Stimulated activated CD4-positive, alpha-beta T cell treated with anti-CD3 and anti-CD28 coated beads, Interleukin-2, amount 100 ng/mL, for 48 hours (primary cell): ENCODE data around the gene ATP5MK.
"Not testable (repeated sequence)": the region's sequence is repeated elsewhere in the genome, so short reads cannot be mapped to it uniquely, and the experiment has no call there.

Experiments
- DNase-seq, 2 donors: peaks; one replicate each; pipeline ENCODE4 v3.0.0-alpha.2; 2020

The ATP5MK gene

GRCh38 chr10:103396067-103396788 is at the start of gene ATP5MK, which contains the start of gene PDCD11:
Gene ATP5MK (minus strand): TSS chr10:103396475. CDS start chr10:103392457, 4,018 bp downstream.
Gene PDCD11 (plus strand): TSS chr10:103396626. CDS start chr10:103398427, 1,801 bp downstream.
- DNase-seq: peak; percentile 93 to 97

GRCh38 chr10:103445366-103445765 is 49.1 kb upstream of the ATP5MK start:
- no peak for DNase-seq

- DNase-seq: no peak
These were observed 48.2 kb upstream of the ATP5MK start for GRCh38 chr10:103444478-103444877.

GRCh38 chr10:103443475-103444185 is 47.4 kb upstream of the ATP5MK start:
- no peak for DNase-seq

GRCh38 chr10:103442031-103442461 is 45.8 kb upstream of the ATP5MK start:
- no peak for DNase-seq

GRCh38 chr10:103441611-103442010 is 45.3 kb upstream of the ATP5MK start:
- no peak for DNase-seq

- no peak for DNase-seq
These were observed 44.9 kb upstream of the ATP5MK start for GRCh38 chr10:103441206-103441605.

GRCh38 chr10:103440416-103440815 is 44.1 kb upstream of the ATP5MK start:
- no peak for DNase-seq

- no peak for DNase-seq
These were observed 43.5 kb upstream of the ATP5MK start for GRCh38 chr10:103439776-103440175.

- DNase-seq: no peak
These were observed 37.6 kb upstream of the ATP5MK start for GRCh38 chr10:103433858-103434257.

GRCh38 chr10:103431902-103432301 is 35.6 kb upstream of the ATP5MK start:
- no peak for DNase-seq

- DNase-seq: no peak
These were observed 33.4 kb upstream of the ATP5MK start for GRCh38 chr10:103429647-103430046.

GRCh38 chr10:103428989-103429643 is 32.8 kb upstream of the ATP5MK start:
- no peak for DNase-seq

GRCh38 chr10:103427866-103428265 is 31.6 kb upstream of the ATP5MK start:
- DNase-seq: no peak

- no peak for DNase-seq
These were observed 27.5 kb upstream of the ATP5MK start for GRCh38 chr10:103423748-103424147.

GRCh38 chr10:103419101-103419500 is 22.8 kb upstream of the ATP5MK start:
- DNase-seq: no peak

- DNase-seq: no peak
These were observed 21.3 kb upstream of the ATP5MK start for GRCh38 chr10:103417601-103418000.

GRCh38 chr10:103417148-103417469 is 20.8 kb upstream of the ATP5MK start:
- not testable (repeated sequence) for DNase-seq

GRCh38 chr10:103416436-103417147 is 20.3 kb upstream of the ATP5MK start:
- peak; percentile 19 to 30 for DNase-seq

- no peak for DNase-seq
These were observed 19.3 kb upstream of the ATP5MK start for GRCh38 chr10:103415581-103415980.

- DNase-seq: no peak
These were observed 17.3 kb upstream of the ATP5MK start for GRCh38 chr10:103413564-103413963.

GRCh38 chr10:103397191-103397825 is 1.0 kb upstream of the ATP5MK start:
- no peak for DNase-seq

GRCh38 chr10:103396789-103397087 is 463 bp upstream of the ATP5MK start:
- DNase-seq: no peak
